ENCODE results near the gene TBXA2R.

DNA sequence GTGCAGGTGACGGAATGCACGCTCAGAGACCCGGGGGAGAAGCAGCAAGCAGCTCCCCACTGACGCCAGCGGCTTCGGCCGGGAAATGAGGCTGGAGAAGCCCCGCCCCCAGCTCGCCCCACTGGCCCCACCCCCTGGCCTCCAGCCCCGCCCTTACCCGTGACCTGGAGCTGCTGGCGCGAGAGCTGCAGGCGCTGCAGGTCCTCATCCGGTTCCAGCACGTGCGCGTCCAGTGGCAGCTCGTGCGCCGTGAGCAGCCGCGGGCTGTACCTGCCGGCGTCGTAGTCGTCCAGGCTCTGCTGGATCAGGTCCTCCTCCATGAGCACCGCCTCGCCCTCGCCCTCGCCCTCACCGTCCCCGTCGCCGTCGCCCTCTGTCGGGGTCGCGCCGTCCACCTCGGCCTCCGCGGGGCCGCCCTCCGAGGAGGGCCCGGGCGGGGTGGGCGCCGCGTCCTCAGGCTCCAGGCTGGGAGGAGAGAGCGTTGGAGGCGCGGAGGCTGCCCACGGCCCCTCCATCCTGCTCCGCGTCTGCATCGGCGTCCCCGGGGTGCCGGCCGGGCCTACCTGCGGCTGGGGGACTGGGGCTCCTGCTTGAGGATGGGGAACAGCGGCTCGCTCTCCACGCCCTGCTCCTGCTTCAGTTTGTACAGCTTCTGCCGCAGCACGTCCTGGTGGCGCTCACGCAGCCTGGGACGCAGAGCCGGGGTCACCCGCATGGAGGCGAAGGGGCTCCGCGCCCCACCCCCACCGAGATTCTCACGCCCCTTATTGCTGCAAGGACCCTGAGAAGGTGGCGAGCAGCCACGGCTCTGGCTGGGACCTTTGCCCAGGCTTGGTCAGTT is 6.4 kb upstream of the TBXA2R start:
- TF ChIP-seq, protein P1, sequence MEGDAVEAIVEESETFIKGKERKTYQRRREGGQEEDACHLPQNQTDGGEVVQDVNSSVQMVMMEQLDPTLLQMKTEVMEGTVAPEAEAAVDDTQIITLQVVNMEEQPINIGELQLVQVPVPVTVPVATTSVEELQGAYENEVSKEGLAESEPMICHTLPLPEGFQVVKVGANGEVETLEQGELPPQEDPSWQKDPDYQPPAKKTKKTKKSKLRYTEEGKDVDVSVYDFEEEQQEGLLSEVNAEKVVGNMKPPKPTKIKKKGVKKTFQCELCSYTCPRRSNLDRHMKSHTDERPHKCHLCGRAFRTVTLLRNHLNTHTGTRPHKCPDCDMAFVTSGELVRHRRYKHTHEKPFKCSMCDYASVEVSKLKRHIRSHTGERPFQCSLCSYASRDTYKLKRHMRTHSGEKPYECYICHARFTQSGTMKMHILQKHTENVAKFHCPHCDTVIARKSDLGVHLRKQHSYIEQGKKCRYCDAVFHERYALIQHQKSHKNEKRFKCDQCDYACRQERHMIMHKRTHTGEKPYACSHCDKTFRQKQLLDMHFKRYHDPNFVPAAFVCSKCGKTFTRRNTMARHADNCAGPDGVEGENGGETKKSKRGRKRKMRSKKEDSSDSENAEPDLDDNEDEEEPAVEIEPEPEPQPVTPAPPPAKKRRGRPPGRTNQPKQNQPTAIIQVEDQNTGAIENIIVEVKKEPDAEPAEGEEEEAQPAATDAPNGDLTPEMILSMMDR (conservative IDR thresholded peaks at IDR 0.05; ENCODE audit: low read depth in 2 of 2) = no peak
- TF ChIP-seq CREB1 (CRISPR knock-in tag; IDR thresholded peaks at IDR 0.05; ENCODE audit: low read depth) (no peak), ZNF114 (CRISPR knock-in tag; IDR thresholded peaks at IDR 0.05) (no peak), EZH2 (IDR thresholded peaks at IDR 0.05; ENCODE audit: low read depth, unreplicated experiment) (no peak), EZH2phosphoT487 (IDR thresholded peaks at IDR 0.05; ENCODE audit: unreplicated experiment) (no peak), POLR2AphosphoS5 (IDR thresholded peaks at IDR 0.05; ENCODE audit: low read depth) (no peak), NANOG (IDR thresholded peaks at IDR 0.05; ENCODE audit: borderline replicate concordance) (no peak), STAT1 (IDR thresholded peaks at IDR 0.05; ENCODE audit: unreplicated experiment) (no peak), JUNB (IDR thresholded peaks at IDR 0.05; ENCODE audit: unreplicated experiment) (no peak)
- TF ChIP-seq, protein P2, sequence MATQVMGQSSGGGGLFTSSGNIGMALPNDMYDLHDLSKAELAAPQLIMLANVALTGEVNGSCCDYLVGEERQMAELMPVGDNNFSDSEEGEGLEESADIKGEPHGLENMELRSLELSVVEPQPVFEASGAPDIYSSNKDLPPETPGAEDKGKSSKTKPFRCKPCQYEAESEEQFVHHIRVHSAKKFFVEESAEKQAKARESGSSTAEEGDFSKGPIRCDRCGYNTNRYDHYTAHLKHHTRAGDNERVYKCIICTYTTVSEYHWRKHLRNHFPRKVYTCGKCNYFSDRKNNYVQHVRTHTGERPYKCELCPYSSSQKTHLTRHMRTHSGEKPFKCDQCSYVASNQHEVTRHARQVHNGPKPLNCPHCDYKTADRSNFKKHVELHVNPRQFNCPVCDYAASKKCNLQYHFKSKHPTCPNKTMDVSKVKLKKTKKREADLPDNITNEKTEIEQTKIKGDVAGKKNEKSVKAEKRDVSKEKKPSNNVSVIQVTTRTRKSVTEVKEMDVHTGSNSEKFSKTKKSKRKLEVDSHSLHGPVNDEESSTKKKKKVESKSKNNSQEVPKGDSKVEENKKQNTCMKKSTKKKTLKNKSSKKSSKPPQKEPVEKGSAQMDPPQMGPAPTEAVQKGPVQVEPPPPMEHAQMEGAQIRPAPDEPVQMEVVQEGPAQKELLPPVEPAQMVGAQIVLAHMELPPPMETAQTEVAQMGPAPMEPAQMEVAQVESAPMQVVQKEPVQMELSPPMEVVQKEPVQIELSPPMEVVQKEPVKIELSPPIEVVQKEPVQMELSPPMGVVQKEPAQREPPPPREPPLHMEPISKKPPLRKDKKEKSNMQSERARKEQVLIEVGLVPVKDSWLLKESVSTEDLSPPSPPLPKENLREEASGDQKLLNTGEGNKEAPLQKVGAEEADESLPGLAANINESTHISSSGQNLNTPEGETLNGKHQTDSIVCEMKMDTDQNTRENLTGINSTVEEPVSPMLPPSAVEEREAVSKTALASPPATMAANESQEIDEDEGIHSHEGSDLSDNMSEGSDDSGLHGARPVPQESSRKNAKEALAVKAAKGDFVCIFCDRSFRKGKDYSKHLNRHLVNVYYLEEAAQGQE (IDR thresholded peaks at IDR 0.05; ENCODE audit: unreplicated experiment) = no peak
- TF ChIP-seq, protein P3, sequence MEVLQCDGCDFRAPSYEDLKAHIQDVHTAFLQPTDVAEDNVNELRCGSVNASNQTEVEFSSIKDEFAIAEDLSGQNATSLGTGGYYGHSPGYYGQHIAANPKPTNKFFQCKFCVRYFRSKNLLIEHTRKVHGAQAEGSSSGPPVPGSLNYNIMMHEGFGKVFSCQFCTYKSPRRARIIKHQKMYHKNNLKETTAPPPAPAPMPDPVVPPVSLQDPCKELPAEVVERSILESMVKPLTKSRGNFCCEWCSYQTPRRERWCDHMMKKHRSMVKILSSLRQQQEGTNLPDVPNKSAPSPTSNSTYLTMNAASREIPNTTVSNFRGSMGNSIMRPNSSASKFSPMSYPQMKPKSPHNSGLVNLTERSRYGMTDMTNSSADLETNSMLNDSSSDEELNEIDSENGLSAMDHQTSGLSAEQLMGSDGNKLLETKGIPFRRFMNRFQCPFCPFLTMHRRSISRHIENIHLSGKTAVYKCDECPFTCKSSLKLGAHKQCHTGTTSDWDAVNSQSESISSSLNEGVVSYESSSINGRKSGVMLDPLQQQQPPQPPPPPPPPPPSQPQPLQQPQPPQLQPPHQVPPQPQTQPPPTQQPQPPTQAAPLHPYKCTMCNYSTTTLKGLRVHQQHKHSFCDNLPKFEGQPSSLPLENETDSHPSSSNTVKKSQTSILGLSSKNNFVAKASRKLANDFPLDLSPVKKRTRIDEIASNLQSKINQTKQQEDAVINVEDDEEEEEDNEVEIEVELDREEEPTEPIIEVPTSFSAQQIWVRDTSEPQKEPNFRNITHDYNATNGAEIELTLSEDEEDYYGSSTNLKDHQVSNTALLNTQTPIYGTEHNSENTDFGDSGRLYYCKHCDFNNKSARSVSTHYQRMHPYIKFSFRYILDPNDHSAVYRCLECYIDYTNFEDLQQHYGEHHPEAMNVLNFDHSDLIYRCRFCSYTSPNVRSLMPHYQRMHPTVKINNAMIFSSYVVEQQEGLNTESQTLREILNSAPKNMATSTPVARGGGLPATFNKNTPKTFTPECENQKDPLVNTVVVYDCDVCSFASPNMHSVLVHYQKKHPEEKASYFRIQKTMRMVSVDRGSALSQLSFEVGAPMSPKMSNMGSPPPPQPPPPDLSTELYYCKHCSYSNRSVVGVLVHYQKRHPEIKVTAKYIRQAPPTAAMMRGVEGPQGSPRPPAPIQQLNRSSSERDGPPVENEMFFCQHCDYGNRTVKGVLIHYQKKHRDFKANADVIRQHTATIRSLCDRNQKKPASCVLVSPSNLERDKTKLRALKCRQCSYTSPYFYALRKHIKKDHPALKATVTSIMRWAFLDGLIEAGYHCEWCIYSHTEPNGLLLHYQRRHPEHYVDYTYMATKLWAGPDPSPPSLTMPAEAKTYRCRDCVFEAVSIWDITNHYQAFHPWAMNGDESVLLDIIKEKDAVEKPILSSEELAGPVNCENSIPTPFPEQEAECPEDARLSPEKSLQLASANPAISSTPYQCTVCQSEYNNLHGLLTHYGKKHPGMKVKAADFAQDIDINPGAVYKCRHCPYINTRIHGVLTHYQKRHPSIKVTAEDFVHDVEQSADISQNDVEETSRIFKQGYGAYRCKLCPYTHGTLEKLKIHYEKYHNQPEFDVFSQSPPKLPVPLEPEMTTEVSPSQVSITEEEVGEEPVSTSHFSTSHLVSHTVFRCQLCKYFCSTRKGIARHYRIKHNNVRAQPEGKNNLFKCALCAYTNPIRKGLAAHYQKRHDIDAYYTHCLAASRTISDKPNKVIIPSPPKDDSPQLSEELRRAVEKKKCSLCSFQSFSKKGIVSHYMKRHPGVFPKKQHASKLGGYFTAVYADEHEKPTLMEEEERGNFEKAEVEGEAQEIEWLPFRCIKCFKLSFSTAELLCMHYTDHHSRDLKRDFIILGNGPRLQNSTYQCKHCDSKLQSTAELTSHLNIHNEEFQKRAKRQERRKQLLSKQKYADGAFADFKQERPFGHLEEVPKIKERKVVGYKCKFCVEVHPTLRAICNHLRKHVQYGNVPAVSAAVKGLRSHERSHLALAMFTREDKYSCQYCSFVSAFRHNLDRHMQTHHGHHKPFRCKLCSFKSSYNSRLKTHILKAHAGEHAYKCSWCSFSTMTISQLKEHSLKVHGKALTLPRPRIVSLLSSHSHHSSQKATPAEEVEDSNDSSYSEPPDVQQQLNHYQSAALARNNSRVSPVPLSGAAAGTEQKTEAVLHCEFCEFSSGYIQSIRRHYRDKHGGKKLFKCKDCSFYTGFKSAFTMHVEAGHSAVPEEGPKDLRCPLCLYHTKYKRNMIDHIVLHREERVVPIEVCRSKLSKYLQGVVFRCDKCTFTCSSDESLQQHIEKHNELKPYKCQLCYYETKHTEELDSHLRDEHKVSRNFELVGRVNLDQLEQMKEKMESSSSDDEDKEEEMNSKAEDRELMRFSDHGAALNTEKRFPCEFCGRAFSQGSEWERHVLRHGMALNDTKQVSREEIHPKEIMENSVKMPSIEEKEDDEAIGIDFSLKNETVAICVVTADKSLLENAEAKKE (CRISPR knock-in tag; IDR thresholded peaks at IDR 0.05) = no peak

All from GM23338 (cell line).